AG04449 (cell line): Measurements from ENCODE around the gene IL6R.

Source experiments
- CTCF ChIA-PET: fragments of 350-600 bp; formaldehyde crosslinking; extraction: SDS; loops from one replicate; lab custom pipeline; 2021; ENCODE audit warnings: antibody characterized with exemption; lab: Yijun Ruan, JAX
- POLR2A ChIA-PET: fragments of 400-600, 350-600 bp; formaldehyde crosslinking; extraction: SDS; loops from one replicate; lab custom pipeline; 2020; ENCODE audit warnings: antibody characterized with exemption, inconsistent platforms; lab: Yijun Ruan, JAX
- DNase-seq: peaks from one replicate; pipeline ENCODE4 v3.0.0-alpha.2; 2010; ENCODE audit warnings: low read depth, low spot score
- H3K4me3 ChIP-seq: 2 replicates; pipeline ENCODE4 v1.5.1; 2011; ENCODE audit warnings: low read depth, mild to moderate bottlenecking, control low read depth, low read length
- CTCF ChIP-seq: IDR thresholded peaks from one replicate; pipeline ENCODE4 v1.5.1; 2011; ENCODE audit warnings: mild to moderate bottlenecking, moderate library complexity, low read length, control low read depth, inconsistent platforms; ENCODE audit not compliant: insufficient read depth; ENCODE audit errors: missing control alignments

Gene IL6R

GRCh38 chr1:154459080-154459479, 53.9 kb downstream of the IL6R start:
- no peak for TF ChIP-seq CTCF
- ChIA-PET CTCF (interaction anchor here (0.9 to 1.5 kb wide), 2 partner anchors 22 to 29 kb away, joined by 3 read pairs; no protein-coding TSS in a partner anchor), POLR2A (no interaction called here)
- no peak overlapping the region for H3K4me3 ChIP-seq
- no peak for DNase-seq

GRCh38 chr1:154460695-154461260, 55.6 kb downstream of the IL6R start:
- no peak overlapping the region for H3K4me3 ChIP-seq
- CTCF ChIA-PET: interaction anchor here (0.8 to 1.1 kb wide), 3 partner anchors 20 to 136 kb away, joined by 3 read pairs; no protein-coding TSS in a partner anchor
- DNase-seq: no peak
- POLR2A ChIA-PET: no interaction called here
- no peak for TF ChIP-seq CTCF

GRCh38 chr1:154463512-154463990, 58.4 kb downstream of the IL6R start:
- H3K4me3 ChIP-seq: no peak overlapping the region
- DNase-seq: no peak
- POLR2A ChIA-PET: interaction anchor here (0.6 to 1.1 kb wide), 3 partner anchors 10 to 731 kb away, joined by 3 to 4 read pairs (median 3); no protein-coding TSS in a partner anchor
- TF ChIP-seq CTCF: no peak
- CTCF ChIA-PET: interaction anchor here (0.8 to 4.1 kb wide), 8 partner anchors 13 to 553 kb away, joined by 3 to 24 read pairs (median 4); partner anchors contain the start of gene ATP8B2

- POLR2A ChIA-PET: no interaction called here
- CTCF ChIA-PET: interaction anchor here (0.6 to 4.1 kb wide), 4 partner anchors 11 to 133 kb away, joined by 3 to 24 read pairs (median 4); no protein-coding TSS in a partner anchor
- TF ChIP-seq CTCF: no peak
These were observed 60.6 kb downstream of the IL6R start for GRCh38 chr1:154465621-154466195.

GRCh38 chr1:154466206-154466605, 61.1 kb downstream of the IL6R start:
- TF ChIP-seq CTCF: no peak

More at GRCh38 chr1:154465621-154466195, 60.6 kb downstream of the IL6R start:
- no peak overlapping the region for H3K4me3 ChIP-seq
- DNase-seq: no peak

GRCh38 chr1:154466921-154467417, 61.8 kb downstream of the IL6R start:
- H3K4me3 ChIP-seq: no peak overlapping the region
- no peak for DNase-seq
- TF ChIP-seq CTCF: no peak
- CTCF ChIA-PET: interaction anchor here (1.6 to 2.1 kb wide), 2 partner anchors 13 to 16 kb away, joined by 5 to 21 read pairs; no protein-coding TSS in a partner anchor
- POLR2A ChIA-PET: no interaction called here

More at GRCh38 chr1:154466206-154466605, 61.1 kb downstream of the IL6R start:
- ChIA-PET CTCF (interaction anchor here (0.7 to 4.1 kb wide), 3 partner anchors 14 to 133 kb away, joined by 3 to 24 read pairs (median 4); no protein-coding TSS in a partner anchor), POLR2A (no interaction called here)
- DNase-seq: no peak
- H3K4me3 ChIP-seq: no peak overlapping the region
